SK-N-SH treated with all-trans-retinoic acid at 6 μM for 48 hours (cell line): Measurements from ENCODE around the gene SLC12A7.

Experiments
- ARNTL ChIP-seq: fragments of 450-650 bp; formaldehyde crosslinking; IDR thresholded peaks from 2 replicates; pipeline ENCODE4 v1.5.0; 2020; ENCODE audit warnings: low read depth, mild to moderate bottlenecking, moderate library complexity, borderline replicate concordance
- GLIS3 ChIP-seq: fragments of 250-450 bp; sonication (Bioruptor Pico); IDR thresholded peaks from 2 replicates; pipeline ENCODE4 v1.5.0; 2020; ENCODE audit warnings: mild to moderate bottlenecking, moderate library complexity
- OSR1 ChIP-seq: fragments of 250-450 bp; sonication (Bioruptor Pico); IDR thresholded peaks from 2 replicates; pipeline ENCODE4 v1.8.0; 2022; ENCODE audit warnings: moderate library complexity, mild to moderate bottlenecking, inconsistent platforms
- POU6F1 ChIP-seq: fragments of 250-450 bp; sonication (Bioruptor Pico); IDR thresholded peaks from 2 replicates; pipeline ENCODE4 v1.8.0; 2021; ENCODE audit warnings: low read depth, mild to moderate bottlenecking, moderate library complexity, borderline replicate concordance
- RARB ChIP-seq: fragments of 250-450 bp; sonication (Bioruptor Pico); IDR thresholded peaks from 2 replicates; pipeline ENCODE4 v1.8.0; 2021; ENCODE audit warnings: mild to moderate bottlenecking, moderate library complexity
- ZFP3 ChIP-seq: fragments of 250-450 bp; sonication (Bioruptor Pico); IDR thresholded peaks from 2 replicates; pipeline ENCODE4 v1.5.0; 2020; ENCODE audit warnings: mild to moderate bottlenecking, moderate library complexity
- ZFP30 ChIP-seq: fragments of 450-650 bp; formaldehyde crosslinking; IDR thresholded peaks from 2 replicates; pipeline ENCODE4 v1.5.0; 2022; ENCODE audit warnings: mild to moderate bottlenecking, moderate library complexity

DNA sequence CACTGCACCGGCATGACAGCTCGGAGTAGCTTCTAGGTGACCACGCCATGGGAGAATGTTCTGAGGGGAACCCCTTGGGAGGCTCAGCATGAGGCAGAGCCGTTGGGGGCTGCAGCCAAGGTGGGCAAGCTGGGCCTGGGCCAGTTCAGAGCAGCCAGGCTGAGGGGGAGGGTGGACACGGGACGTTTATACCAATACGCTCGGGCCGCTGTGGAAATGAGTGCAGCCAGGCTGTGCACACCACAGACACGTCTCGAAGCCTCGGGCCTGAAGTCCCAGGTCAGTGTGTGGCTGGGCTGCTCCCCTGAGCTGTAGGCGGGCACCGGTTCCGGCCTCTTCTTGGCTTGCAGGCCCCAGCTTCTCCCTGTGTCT lies 28.9 kb upstream of the SLC12A7 start:
- TF ChIP-seq RARB (no peak), OSR1 (CRISPR knock-in tag) (no peak), GLIS3 (CRISPR knock-in tag) (no peak), ZFP3 (CRISPR knock-in tag) (no peak), ZFP30 (CRISPR knock-in tag) (no peak), POU6F1 (no peak), ARNTL (CRISPR knock-in tag) (no peak)
